ENCODE measurements around the gene GHRL.
"Not testable (repeated sequence)": the region's sequence is repeated elsewhere in the genome, so short reads cannot be mapped to it uniquely, and the experiment has no call there.

Gene GHRL

GRCh38 chr3:10299679-10300078 lies 6.9 kb upstream of the GHRL start:
- DNase-seq, result no peak

GRCh38 chr3:10299175-10299574 lies 6.4 kb upstream of the GHRL start:
- DNase-seq, result no peak

DNA sequence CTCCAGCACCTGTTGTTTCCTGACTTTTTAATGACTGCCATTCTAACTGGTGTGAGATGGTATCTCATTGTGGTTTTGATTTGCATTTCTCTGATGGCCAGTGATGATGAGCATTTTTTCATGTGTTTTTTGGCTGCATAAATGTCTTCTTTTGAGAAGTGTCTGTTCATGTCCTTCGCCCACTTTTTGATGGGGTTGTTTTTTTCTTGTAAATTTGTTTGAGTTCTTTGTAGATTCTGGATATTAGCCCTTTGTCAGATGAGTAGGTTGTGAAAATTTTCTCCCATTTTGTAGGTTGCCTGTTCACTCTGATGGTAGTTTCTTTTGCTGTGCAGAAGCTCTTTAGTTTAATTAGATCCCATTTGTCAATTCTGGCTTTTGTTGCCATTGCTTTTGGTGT lies 5.3 kb upstream of the GHRL start:
- DNase-seq, result not testable (repeated sequence)

DNA sequence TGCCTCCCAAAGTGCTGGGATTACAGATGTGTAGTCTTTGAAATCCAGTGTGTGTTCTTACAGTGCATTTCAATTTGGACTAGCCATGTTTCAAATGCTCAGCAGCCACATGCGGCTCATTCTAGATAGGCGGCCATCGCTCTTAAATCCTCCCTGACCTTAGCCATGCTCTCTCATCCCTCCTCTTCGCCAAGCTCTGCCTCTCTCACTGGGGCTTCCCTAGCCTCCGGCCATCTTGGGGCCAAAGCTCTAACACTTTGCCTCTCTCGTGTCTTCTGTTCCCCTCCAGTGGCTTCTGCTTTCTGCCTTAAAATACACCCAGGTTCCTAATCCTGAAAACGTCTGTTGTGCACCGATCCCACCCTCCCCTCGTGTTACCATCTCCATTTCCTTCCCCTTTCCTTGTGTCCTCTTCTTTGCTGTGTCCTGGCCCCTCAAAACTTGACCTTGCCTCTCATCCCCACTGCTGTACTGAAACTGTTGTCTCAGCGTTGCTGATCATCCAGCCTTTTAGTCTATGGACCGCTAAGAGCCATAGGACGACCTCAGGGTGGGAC lies 1.4 kb upstream of the GHRL start:
- DNase-seq, result no peak

DNA sequence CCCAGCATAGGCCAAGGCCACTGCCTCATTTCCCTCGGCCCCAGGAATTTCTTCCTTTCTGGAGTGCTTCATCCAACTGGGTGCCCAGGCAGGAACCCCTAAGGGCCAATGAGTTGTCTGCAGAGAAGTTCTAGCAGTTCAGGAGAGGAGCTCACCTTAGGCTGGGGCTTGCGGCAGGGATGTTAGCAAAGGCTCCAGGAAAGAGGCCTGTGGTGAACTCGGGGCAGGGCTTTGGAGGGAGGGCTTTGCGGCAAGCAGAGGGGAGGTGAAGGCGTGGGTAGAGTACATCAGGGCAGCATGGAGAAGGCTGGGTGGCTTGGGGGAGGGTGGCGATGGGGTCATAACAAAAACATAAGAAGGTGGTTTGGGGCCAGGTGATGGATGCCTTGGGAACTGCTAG lies 1.1 kb downstream of the GHRL start:
- no peak for DNase-seq

DNA sequence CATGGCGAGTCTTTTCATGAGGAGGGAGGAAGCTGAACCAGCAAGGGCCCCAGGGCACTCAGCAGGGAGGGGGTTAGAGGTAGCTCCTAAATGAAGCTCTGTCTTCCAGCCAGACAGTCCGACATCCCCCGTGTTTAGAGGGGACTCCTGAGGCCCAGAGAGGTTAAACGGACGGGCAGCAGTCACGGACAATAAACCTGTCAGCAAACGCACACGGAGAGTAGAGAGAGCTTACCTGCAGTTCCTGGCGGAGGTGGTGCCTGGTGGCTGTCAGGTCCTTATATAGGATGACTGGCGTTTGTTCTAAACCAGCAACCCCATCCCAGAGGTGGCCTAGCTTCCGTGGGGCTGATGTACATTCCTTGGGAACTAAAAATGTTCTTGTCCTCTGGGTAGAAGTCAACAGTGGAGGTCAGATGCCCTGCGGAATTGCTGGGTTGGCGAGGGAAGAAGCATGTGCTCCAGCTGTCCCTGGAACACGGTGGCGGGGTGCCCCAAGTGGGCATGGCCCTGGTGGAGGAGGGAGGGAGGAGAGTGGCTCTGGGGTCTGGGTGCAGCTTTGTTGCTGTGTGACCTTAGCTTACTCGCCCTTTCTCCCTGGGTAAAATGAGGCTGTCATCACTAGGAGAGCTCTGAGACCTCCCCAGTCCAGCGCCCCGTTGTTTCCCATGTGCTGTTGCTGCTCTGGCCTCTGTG lies 2.1 kb downstream of the GHRL start:
- no peak for DNase-seq

GRCh38 chr3:10289787-10290355 lies 2.9 kb downstream of the GHRL start:
- DNase-seq, result no peak

DNA sequence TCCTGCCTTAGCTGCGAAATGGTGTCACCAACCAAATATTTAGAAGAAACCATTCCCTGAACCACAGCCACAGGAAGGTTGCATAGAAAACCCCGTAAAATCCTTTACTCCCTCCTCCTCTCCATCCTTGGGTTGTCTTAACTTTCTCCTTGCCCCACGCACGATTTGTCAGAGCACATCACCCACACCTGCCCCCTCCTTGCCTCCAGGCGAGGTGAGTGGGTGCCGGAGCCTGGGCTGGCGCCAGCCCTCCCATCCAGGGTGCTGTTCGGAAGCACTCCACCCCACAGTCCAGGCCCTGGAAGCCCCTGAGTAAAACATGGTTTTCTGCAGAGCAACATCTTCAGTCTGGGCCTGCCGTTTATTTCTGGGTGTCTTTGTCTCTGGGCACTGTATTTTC lies 3.7 kb downstream of the GHRL start:
- peak in 12 of 56 donors; percentile 10 to 46 (median 26) for DNase-seq

DNA sequence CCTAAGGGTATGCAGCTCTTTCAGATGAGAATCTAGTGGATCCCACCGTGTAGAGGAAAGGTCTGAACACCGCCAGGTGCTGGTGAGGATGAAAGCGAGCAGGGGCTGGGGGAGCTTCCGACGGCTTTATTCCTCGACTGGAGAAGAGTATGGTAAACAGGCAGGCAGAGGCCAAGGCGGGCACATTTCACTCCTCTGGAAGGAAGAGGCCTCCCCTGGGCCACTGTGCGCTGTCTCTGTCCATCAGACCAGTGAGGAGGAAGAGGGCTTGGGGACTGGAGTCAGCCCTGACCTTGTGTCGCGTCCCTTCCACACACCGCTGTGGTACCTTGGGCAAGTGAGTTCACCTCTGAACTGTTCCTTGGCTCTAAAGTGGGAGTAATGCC lies 4.2 kb downstream of the GHRL start:
- DNase-seq, result no peak

DNA sequence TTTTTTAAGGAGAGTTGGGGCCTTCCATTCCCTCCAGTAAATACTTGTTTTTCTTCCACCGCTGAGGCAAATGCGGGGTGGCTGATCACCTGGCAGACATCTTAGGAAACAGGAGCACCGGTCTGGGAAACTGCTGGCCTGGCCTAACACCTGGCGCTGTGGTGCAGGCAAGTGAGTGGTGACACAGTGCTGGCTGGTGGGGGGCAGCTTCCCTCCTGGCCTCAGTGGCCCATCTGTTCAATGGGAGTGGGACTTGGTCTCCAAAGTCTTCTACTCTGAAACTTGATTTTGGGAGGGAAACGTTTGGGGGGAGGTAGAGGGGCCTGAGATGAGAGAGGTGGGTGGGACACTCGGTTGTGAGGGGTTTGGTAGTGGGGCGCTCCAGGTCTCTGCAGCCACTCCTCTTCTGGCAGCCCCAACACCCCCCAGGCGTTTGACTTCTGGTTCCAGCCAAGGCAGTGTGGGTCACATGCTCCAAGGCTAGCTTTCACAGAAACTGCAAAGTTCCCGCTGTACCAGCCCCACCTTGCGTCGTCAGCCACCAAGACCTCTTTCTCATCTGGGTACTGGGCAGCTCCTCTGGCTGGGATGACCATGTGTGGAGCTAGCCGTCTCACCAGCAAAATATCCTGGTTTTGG lies 4.7 kb downstream of the GHRL start:
- DNase-seq, result no peak

DNA sequence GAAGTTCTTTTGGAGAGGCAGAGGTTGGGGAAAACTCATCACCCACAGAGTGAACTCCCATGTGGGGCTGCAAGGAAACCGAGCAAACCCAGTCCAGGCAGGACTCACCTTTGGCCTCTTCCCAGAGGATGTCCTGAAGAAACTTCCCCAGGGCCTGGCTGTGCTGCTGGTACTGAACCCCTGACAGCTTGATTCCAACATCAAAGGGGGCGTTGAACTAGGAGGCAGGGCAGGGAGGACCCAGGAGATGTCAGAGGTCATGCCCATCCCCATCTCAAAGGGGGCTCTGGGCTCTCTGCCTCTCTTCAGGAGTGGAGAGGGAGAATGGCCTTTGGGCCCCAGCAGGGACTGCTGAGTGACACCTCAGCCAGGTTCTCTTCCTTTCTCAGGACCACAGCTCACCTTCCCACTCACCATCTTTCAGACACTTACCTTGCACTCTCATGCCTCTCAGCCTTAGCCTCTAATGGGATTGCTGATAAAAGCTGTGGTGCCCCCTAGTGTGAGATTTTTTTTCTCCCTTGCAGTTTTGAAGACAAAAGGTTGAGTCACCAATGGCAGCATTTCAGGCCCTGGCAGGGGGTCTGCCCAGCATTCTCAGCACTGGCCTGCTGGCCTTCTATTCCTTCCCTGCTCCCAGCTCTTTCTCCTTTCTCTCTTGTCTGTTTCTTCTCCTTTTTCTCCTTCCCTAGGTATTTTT lies 6.0 kb downstream of the GHRL start:
- peak in 16 of 56 donors; percentile 2 to 79 (median 37) for DNase-seq

- no peak for DNase-seq
These were observed 6.6 kb downstream of the GHRL start for GRCh38 chr3:10286133-10286524.

DNA sequence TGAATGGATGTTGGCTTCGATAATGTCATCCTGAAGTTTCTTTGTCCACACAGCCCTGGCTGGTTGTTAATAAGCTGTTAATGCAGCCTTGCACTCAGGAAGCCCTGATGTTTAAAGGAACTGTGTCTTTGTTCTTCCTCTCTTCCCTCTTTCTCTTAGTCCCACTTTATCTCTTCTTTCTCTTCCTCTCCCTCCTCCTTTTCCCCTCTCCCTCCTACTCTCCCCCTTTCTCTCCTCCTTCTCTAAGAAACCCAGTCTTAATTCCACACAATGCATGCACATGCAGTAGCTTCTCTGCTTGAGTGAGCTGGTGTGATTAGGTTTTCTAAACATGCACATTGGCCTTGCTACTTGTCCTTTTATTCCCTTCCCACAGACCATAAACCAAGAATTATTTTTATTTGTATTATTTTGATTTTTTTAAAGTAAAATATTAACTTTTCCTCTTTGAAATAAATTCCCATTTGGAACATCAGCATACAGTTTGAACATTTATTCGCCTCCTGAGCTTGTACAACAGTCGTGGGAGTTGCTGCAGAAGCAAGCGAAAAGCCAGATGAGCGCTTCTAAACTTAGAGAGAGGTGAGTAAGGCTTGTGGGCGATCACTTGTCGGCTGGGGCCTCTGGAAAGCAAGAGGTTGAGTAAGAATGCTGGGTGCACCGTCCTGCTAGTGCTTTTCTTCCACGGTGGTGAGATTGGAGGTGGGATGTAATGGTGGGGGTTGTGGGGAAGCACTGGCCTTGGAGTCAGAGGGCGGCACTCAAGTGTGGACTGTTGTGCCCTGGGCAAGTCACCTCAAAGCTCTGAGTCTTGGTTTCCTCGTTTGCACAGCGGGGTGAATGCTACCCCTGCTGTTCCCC lies 7.2 kb downstream of the GHRL start:
- peak in 27 of 56 donors; percentile 12 to 83 (median 53) for DNase-seq

DNA sequence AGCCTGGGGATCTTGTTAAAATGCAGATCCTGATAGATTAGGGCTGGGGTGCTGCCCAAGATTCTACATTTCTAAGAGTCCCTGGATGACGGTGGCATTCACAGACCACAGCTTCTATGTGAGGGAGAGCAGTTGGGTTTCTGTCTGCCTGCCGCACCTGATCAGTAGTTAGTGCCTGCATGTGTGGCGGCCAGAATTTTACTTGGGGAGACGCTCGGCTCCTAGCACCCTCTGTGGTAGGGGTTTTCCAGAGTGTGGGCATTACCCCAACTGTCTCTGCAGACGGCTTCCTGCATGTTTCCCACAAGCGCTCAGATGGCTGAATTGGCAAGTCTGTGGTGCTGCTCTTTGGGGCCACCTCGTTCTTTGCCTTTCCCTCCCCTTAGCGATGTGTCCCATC lies 8.3 kb downstream of the GHRL start:
- no peak for DNase-seq

DNA sequence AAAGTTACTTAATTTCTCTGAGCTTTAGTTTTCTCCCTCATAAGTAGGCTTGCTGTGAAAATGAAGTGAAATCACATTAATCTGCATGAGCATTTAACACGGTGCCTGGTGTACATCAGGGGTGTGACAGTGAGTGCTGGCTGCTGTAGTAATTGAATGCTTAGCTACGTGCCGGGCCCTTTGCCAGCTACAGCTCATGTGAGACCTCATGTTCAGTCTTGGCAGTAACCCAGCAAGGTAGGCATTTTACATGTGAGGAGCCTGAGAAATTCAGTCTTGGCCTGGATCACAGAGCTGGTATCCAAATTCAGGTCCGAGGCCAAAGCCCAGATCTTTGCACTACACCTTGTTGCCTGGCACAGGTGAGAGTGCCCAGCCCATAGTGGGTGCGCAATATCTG lies 9.1 kb downstream of the GHRL start:
- peak in 13 of 56 donors; percentile 5 to 65 (median 34) for DNase-seq

- peak in 3 of 56 donors; percentile 10 to 39 (median 14) for DNase-seq
These were observed 10.8 kb downstream of the GHRL start for GRCh38 chr3:10281951-10282350.

- DNase-seq, result no peak
These were observed 12.2 kb downstream of the GHRL start for GRCh38 chr3:10280571-10280970.

DNA sequence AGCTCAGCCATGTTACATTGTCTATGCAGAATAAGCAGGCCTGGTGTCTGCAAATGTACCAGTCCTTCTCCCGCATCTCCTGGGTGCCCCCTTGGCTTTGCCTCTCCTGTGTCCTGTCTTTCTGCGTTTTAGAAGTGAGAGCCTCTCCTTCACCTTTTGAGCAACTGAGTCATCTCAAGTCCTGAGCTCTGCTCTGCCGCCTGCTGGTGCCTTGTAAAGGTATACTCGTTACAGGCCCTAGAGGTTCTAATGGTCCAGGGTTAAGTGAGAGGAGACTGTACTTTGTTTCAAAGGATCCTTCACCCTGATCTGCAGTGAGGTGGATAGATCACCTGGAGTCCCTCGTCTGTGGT lies 12.6 kb downstream of the GHRL start:
- no peak for DNase-seq

DNA sequence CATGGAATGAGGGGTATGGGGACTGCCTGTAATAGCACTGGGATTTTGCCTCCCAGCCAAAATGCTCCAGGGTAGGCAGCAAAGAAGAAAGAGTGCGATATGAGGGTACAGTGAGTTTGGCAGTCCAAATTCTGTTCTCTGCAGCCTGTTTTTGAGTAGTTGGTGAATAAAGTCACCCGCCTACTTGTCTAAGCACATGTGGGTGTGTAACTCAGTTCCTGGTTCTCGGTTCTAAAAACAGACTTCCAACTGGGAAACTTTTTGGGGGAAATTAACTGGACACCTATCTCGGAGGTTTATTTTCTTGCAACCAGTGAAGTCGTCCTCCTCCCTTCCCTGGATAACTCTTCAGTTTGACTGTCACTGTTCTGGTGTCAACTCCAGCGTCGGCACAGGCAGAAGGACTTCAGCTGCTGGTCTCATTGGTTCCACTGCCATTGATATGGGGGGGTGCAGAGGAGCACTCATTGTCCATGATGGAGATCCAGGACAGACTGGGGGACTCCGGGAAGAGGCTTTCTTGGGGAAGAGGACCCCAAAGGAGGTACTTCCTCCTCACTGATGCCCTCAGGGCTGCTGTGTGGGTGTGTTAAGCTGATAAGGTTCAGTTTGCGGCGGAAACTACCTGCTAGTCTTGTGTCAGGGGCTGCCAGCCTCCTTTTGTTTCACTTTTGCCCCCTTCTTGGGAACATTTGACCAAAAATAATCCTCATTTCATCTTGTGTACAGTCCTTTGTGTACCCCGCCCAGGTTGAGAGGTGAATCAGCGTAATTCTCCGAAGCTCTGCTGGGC lies 13.2 kb downstream of the GHRL start:
- no peak for DNase-seq

DNA sequence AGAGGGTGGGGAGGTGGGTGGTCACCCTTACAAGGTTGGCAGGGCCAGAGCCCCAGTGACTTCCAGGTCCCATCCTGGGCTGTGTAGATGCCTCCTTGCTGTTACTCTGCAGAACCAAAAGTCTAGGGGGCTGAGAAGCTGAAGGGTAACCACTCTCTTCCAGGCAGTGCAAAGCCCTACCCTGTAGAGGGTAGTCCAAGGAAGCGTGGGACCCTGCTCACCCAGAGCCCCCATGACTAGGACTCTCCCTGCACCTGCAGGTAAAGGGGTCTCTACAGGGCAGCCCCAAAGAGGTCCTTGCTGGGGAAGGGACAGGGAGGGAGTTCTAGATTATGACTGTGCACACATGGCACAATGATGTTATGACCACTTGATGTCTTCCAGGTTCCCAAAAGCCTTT lies 14.2 kb downstream of the GHRL start:
- DNase-seq, result no peak
